T-cell (primary cell): ENCODE results near the gene LRRC52. TPM values are rescaled to one million over a fixed set of nuclear protein-coding genes. Genes with fewer than 3 reads are reported as not detected.

Source experiments
- ATAC-seq, 4 experiments: fragments of 200-7000 bp in 3 of 4; fragments of 150-1000 bp in 1 of 4; cut with Tn5 transposase; replicated peaks in 1 of 4; 1 replicate in 3 of 4; 2 replicates in 1 of 4; pipeline ENCODE4 v1.10.0; 2021; ENCODE audit warnings: moderate library complexity in 3 of 4, mild to moderate bottlenecking in 2 of 4, moderate number of reproducible peaks in 1 of 4
- CTCF ChIA-PET, 2 donors: fragments of 300-600 bp; sonication (Branson Sonifier 250); formaldehyde crosslinking; loops; one replicate each; lab custom pipeline; 2022; ENCODE audit warnings: antibody characterized with exemption in 2 of 2; lab: Charles Lee
- POLR2A ChIA-PET, 2 donors: fragments of 300-600 bp; sonication (Branson Sonifier 250); formaldehyde crosslinking; loops; one replicate each; lab custom pipeline; 2022; ENCODE audit warnings: antibody characterized with exemption in 2 of 2; lab: Charles Lee
- DNase-seq, 35 experiments: peaks; one replicate each; pipeline versions ENCODE4 v3.0.0 to v3.0.0-alpha.2; 2013 to 2023
- H3K27ac ChIP-seq: one replicate; pipeline ENCODE4 v1.5.1; 2013; ENCODE audit warnings: low read length
- H3K27me3 ChIP-seq, 2 experiments: replicated peaks in 1 of 2; 1 replicate in 1 of 2; 2 replicates in 1 of 2; pipeline versions ENCODE4 v1.6.1 to v1.7.0; 2013; ENCODE audit warnings: low read length in 1 of 2, mixed read lengths in 1 of 2; ENCODE audit not compliant: control insufficient read depth in 2 of 2, insufficient read depth in 2 of 2; ENCODE audit errors: extremely low read depth in 1 of 2
- H3K36me3 ChIP-seq, 2 donors: 1 replicate in 1 of 2; 2 replicates in 1 of 2; pipeline versions ENCODE4 v1.6.1 to v1.7.0; 2013; ENCODE audit warnings: low read length in 1 of 2; ENCODE audit not compliant: control insufficient read depth in 2 of 2, insufficient read depth in 1 of 2; ENCODE audit errors: extremely low read depth in 1 of 2
- H3K4me1 ChIP-seq, 2 experiments: 1 replicate in 1 of 2; 2 replicates in 1 of 2; pipeline versions ENCODE4 v1.6.1 to v1.7.0; 2013; ENCODE audit warnings: low read length in 2 of 2, mixed read lengths in 1 of 2; ENCODE audit not compliant: insufficient read depth in 2 of 2, control insufficient read depth in 1 of 2; ENCODE audit errors: extremely low read depth in 1 of 2
- H3K4me3 ChIP-seq, 2 donors: 1 replicate in 1 of 2; 2 replicates in 1 of 2; pipeline versions ENCODE4 v1.5.1 to v1.7.0; 2013; ENCODE audit warnings: mild to moderate bottlenecking in 2 of 2, low read length in 1 of 2, moderate library complexity in 1 of 2; ENCODE audit not compliant: control insufficient read depth in 1 of 2; ENCODE audit errors: extremely low read depth in 1 of 2
- H3K9me3 ChIP-seq: 2 replicates; pipeline ENCODE4 v1.7.0; 2013
- H3K27ac Mint-ChIP-seq, 2 donors: one replicate each; pipeline ENCODE4 v1.8.0; 2020 to 2021; ENCODE audit warnings: mild to moderate bottlenecking in 2 of 2, mixed read lengths in 2 of 2
- H3K27me3 Mint-ChIP-seq, 2 donors: one replicate each; pipeline ENCODE4 v1.8.0; 2021 to 2022; ENCODE audit warnings: mixed read lengths in 2 of 2
- H3K36me3 Mint-ChIP-seq: one replicate; pipeline ENCODE4 v1.8.0; 2021; ENCODE audit warnings: mixed read lengths
- H3K4me1 Mint-ChIP-seq, 3 donors: one replicate each; pipeline ENCODE4 v1.8.0; 2020 to 2022; ENCODE audit warnings: mixed read lengths in 3 of 3, mild to moderate bottlenecking in 1 of 3
- H3K4me3 Mint-ChIP-seq, 3 donors: one replicate each; pipeline ENCODE4 v1.8.0; 2020 to 2022; ENCODE audit warnings: mild to moderate bottlenecking in 3 of 3, mixed read lengths in 3 of 3, moderate library complexity in 3 of 3
- H3K9me3 Mint-ChIP-seq, 3 donors: one replicate each; pipeline ENCODE4 v1.8.0; 2020 to 2022; ENCODE audit warnings: mixed read lengths in 3 of 3
- WGBS: methylation state at CpG from one replicate; pipeline ENCODE4 v1.1.5; 2013; ENCODE audit warnings: missing lambda C conversion rate; ENCODE audit not compliant: insufficient coverage; 5-methylcytosine and 5-hydroxymethylcytosine counted together
- total RNA-seq, 35 experiments: library from RNA in 6 of 35; stranded (reverse) in 6 of 35; fragments of 120-200 nt in 1 of 35; gene quantifications; one replicate each; pipeline versions ENCODE4 v1.2.1 to v1.2.4 and lab custom pipeline; 2013 to 2026

The LRRC52 gene
- not detected for total RNA-seq
- not detected for total RNA-seq (2013)
- 0 reads per million in 29 experiments for total RNA-seq (lab: John Stamatoyannopoulos, UW)

GRCh38 chr1:165543532-165544438 lies at the start of gene LRRC52:
Gene LRRC52, plus strand, starts transcription at chr1:165544000. Its CDS starts 297 bp downstream, at chr1:165544297.
- no peak for ATAC-seq
- Mint-ChIP-seq H3K9me3 (no peaks in the 10 kb centered on the region), H3K36me3 (no peaks in the 10 kb centered on the region), H3K4me3 (no peak within 1 kb of the TSS), H3K4me1 (no peaks in the 10 kb centered on the region), H3K27ac (no peak within 1 kb of the TSS), H3K27me3 (peaks cover 42 to 45% of the 10 kb centered on the region in 2 donors)
- Histone ChIP-seq H3K27me3 (peaks cover 0 to 16% of the 10 kb centered on the region in 2 experiments), H3K9me3 (no peaks in the 10 kb centered on the region), H3K36me3 (no peaks in the 10 kb centered on the region), H3K4me3 (no peak within 1 kb of the TSS), H3K27ac (no peak within 1 kb of the TSS), H3K4me1 (no peaks in the 10 kb centered on the region)
- CTCF ChIA-PET: no interaction called here
- no peak for DNase-seq
- POLR2A ChIA-PET: no interaction called here
- WGBS: 37% methylated on average over 7 of the region's 12 CpGs

GRCh38 chr1:165494949-165495857 lies 48.6 kb upstream of the LRRC52 start:
- Histone ChIP-seq H3K36me3 (no peaks in the 10 kb centered on the region), H3K27me3 (peaks cover 0 to 8% of the 10 kb centered on the region in 2 experiments), H3K9me3 (no peaks in the 10 kb centered on the region), H3K4me3 (no peak overlapping the region), H3K27ac (no peak overlapping the region), H3K4me1 (no peaks in the 10 kb centered on the region)
- WGBS: 78% methylated on average over 1 of the region's 5 CpGs
- H3K4me3 Mint-ChIP-seq: no peak overlapping the region
- H3K36me3 Mint-ChIP-seq: no peaks in the 10 kb centered on the region
- H3K9me3 Mint-ChIP-seq: no peaks in the 10 kb centered on the region
- H3K4me1 Mint-ChIP-seq: no peaks in the 10 kb centered on the region
- H3K27me3 Mint-ChIP-seq: peaks cover 19 to 26% of the 10 kb centered on the region in 2 donors
- H3K27ac Mint-ChIP-seq: no peak overlapping the region
- ATAC-seq (no peak), DNase-seq (no peak)
- POLR2A ChIA-PET: interaction anchor here in 1 of 2 donors (0.7 kb wide), 1 partner anchor 14 kb away, joined by 4 read pairs; no protein-coding TSS in a partner anchor
- CTCF ChIA-PET: interaction anchor here in 1 of 2 donors (0.7 kb wide), 1 partner anchor 16 kb away, joined by 3 read pairs; no protein-coding TSS in a partner anchor

- DNase-seq (no peak), ATAC-seq (no peak)
- no peaks in the 10 kb centered on the region for H3K9me3 ChIP-seq
- H3K4me1 Mint-ChIP-seq: no peaks in the 10 kb centered on the region
- no peak overlapping the region for H3K4me3 ChIP-seq
- H3K27ac ChIP-seq: no peak overlapping the region
- H3K36me3 Mint-ChIP-seq: no peaks in the 10 kb centered on the region
- POLR2A ChIA-PET: interaction anchor here in 1 of 2 donors (0.7 kb wide), 1 partner anchor 14 kb away, joined by 4 read pairs; no protein-coding TSS in a partner anchor
- H3K27me3 Mint-ChIP-seq: peaks cover 19 to 22% of the 10 kb centered on the region in 2 donors
- H3K9me3 Mint-ChIP-seq: no peaks in the 10 kb centered on the region
- no peaks in the 10 kb centered on the region for H3K36me3 ChIP-seq
- H3K4me1 ChIP-seq: no peaks in the 10 kb centered on the region
- WGBS: no CpG with 5 or more reads among the region's 3 CpGs
- H3K4me3 Mint-ChIP-seq: no peak overlapping the region
- CTCF ChIA-PET: no interaction called here
- H3K27me3 ChIP-seq: peaks cover 0 to 8% of the 10 kb centered on the region in 2 experiments
- H3K27ac Mint-ChIP-seq: no peak overlapping the region
Observed at GRCh38 chr1:165495858-165496205, 48.0 kb upstream of the LRRC52 start.

GRCh38 chr1:165496501-165496900 lies 47.3 kb upstream of the LRRC52 start:
- ATAC-seq (no peak), DNase-seq (no peak)
- no peaks in the 10 kb centered on the region for H3K9me3 Mint-ChIP-seq
- H3K27ac ChIP-seq: no peak overlapping the region
- H3K36me3 Mint-ChIP-seq: no peaks in the 10 kb centered on the region
- WGBS: no CpG with 5 or more reads among the region's 1 CpG
- POLR2A ChIA-PET: no interaction called here
- H3K27me3 ChIP-seq: peaks cover 0 to 11% of the 10 kb centered on the region in 2 experiments
- no peaks in the 10 kb centered on the region for H3K36me3 ChIP-seq
- H3K4me3 ChIP-seq: no peak overlapping the region
- no peaks in the 10 kb centered on the region for H3K4me1 ChIP-seq
- H3K4me1 Mint-ChIP-seq: no peaks in the 10 kb centered on the region
- H3K27ac Mint-ChIP-seq: no peak overlapping the region
- H3K4me3 Mint-ChIP-seq: no peak overlapping the region
- no peaks in the 10 kb centered on the region for H3K9me3 ChIP-seq
- CTCF ChIA-PET: no interaction called here
- peaks cover 20 to 22% of the 10 kb centered on the region in 2 donors for H3K27me3 Mint-ChIP-seq

GRCh38 chr1:165497069-165498013 lies 46.5 kb upstream of the LRRC52 start:
- Histone ChIP-seq H3K4me3 (no peak overlapping the region), H3K4me1 (no peaks in the 10 kb centered on the region), H3K9me3 (no peaks in the 10 kb centered on the region), H3K27ac (no peak overlapping the region), H3K27me3 (peaks cover 0 to 13% of the 10 kb centered on the region in 2 experiments), H3K36me3 (no peaks in the 10 kb centered on the region)
- POLR2A ChIA-PET: no interaction called here
- CTCF ChIA-PET: no interaction called here
- no peak for DNase-seq
- Mint-ChIP-seq H3K9me3 (no peaks in the 10 kb centered on the region), H3K36me3 (no peaks in the 10 kb centered on the region), H3K4me3 (no peak overlapping the region), H3K4me1 (no peaks in the 10 kb centered on the region), H3K27me3 (peaks cover 23 to 25% of the 10 kb centered on the region in 2 donors), H3K27ac (no peak overlapping the region)
- 74% methylated on average over 5 of the region's 12 CpGs for WGBS
- no peak for ATAC-seq
